HepG2 (cell line): ENCODE measurements around the gene MRPS18C. TPM values are rescaled to one million over a fixed set of nuclear protein-coding genes. Genes with fewer than 3 reads are reported as not detected.

Experiments used
- ATAC-seq: fragments of 200-7000 bp; cut with Tn5 transposase; 3 replicates; pipeline ENCODE4 v1.9.1; 2020; ENCODE audit warnings: mild to moderate bottlenecking, moderate library complexity
- BruUV-seq: library from RNA; stranded (reverse); fragments of 400-500 nt; replicated peaks from 2 replicates; lab custom pipeline; 2021; lab: Mats Ljungman, UMichigan
- CTCF ChIA-PET: fragments of 300-600 bp; formaldehyde crosslinking; extraction: SDS; loops from one replicate; lab custom pipeline; 2021; ENCODE audit warnings: low total read pairs, inconsistent platforms, low intra/inter-chr PET ratio; lab: Yijun Ruan, JAX
- POLR2A ChIA-PET: fragments of 350-600 bp; sonication (Branson Sonifier 250); formaldehyde crosslinking; loops from one replicate; lab custom pipeline; 2020; ENCODE audit warnings: antibody characterized with exemption, inconsistent platforms; lab: Yijun Ruan, JAX
- DNase-seq: peaks from one replicate; pipeline ENCODE4 v3.0.0-alpha.2; 2015; ENCODE audit warnings: low spot score
- FAIRE-seq: peaks from 3 replicates; lab custom pipeline; 2011; peaks lifted over from hg19 to GRCh38; lab: Jason Lieb, UNC
- H2AFZ ChIP-seq: one replicate; pipeline ENCODE4 v1.6.1; 2011; ENCODE audit warnings: low read length, inconsistent platforms
- H3K27ac ChIP-seq: fragments of 300-600 bp; 3 replicates; pipeline ENCODE4 v1.8.0; 2011; ENCODE audit warnings: mixed run types, mild to moderate bottlenecking, mixed read lengths, low read length, inconsistent platforms; ENCODE audit not compliant: insufficient read depth; ENCODE audit errors: extremely low read length
- H3K27me3 ChIP-seq, 2 experiments: fragments of 200-600 bp in 1 of 2; 2 replicates in 1 of 2; 3 replicates in 1 of 2; pipeline versions ENCODE4 v1.6.0 to v1.8.0; 2011; ENCODE audit warnings: low read length in 2 of 2, mild to moderate bottlenecking in 2 of 2, moderate library complexity in 2 of 2, inconsistent platforms in 1 of 2; ENCODE audit not compliant: insufficient read depth in 2 of 2, control insufficient read depth in 1 of 2
- H3K36me3 ChIP-seq, 2 experiments: fragments of 200-600 bp in 1 of 2; replicated peaks in 1 of 2; 2 replicates in 1 of 2; 3 replicates in 1 of 2; pipeline versions ENCODE4 v1.5.1 to v1.8.0; 2011; ENCODE audit warnings: low read length in 2 of 2, inconsistent platforms in 1 of 2; ENCODE audit not compliant: insufficient read depth in 2 of 2, control insufficient read depth in 1 of 2
- H3K4me1 ChIP-seq: 2 replicates; pipeline ENCODE4 v1.5.1; 2012; ENCODE audit warnings: low read length, inconsistent platforms; ENCODE audit not compliant: insufficient read depth
- H3K4me2 ChIP-seq: 2 replicates; pipeline ENCODE4 v1.6.0; 2011; ENCODE audit warnings: low read depth, low read length, inconsistent platforms
- H3K4me3 ChIP-seq, 3 experiments: fragments of 200-600 bp in 1 of 3; sonication (generic), shearing (Covaris generic) in 1 of 3; replicated peaks in 1 of 3; 2 replicates each; pipeline ENCODE4 v1.5.1; 2011 to 2016; ENCODE audit warnings: low read length in 3 of 3, inconsistent platforms in 2 of 3, low read depth in 2 of 3, mild to moderate bottlenecking in 2 of 3, control low read depth in 1 of 3, mixed read lengths in 1 of 3; ENCODE audit not compliant: insufficient read depth in 1 of 3
- H3K79me2 ChIP-seq: one replicate; pipeline ENCODE4 v1.6.1; 2011; ENCODE audit warnings: low read length, inconsistent platforms; ENCODE audit not compliant: insufficient read depth
- H3K9ac ChIP-seq: 2 replicates; pipeline ENCODE4 v1.6.0; 2011; ENCODE audit warnings: mild to moderate bottlenecking, low read depth, low read length, inconsistent platforms; ENCODE audit not compliant: insufficient read depth
- H3K9me3 ChIP-seq: 2 replicates; pipeline ENCODE4 v1.5.1; 2012; ENCODE audit warnings: mild to moderate bottlenecking, low read length
- H4K20me1 ChIP-seq: 2 replicates; pipeline ENCODE4 v1.6.0; 2011; ENCODE audit warnings: inconsistent platforms, mild to moderate bottlenecking, low read length, moderate library complexity; ENCODE audit not compliant: insufficient read depth
- ATF6 ChIP-seq: sonication (generic); formaldehyde crosslinking; conservative IDR thresholded peaks from 2 replicates; pipeline ENCODE4 v1.4.0; 2020; ENCODE audit warnings: missing genetic modification reagents
- ETV5 ChIP-seq: IDR thresholded peaks from 2 replicates; pipeline ENCODE4 v1.6.1; 2018; ENCODE audit warnings: missing biosample characterization, missing genetic modification reagents, inconsistent platforms, borderline replicate concordance
- HCFC1 ChIP-seq: fragments of 150-350 bp; IDR thresholded peaks from 2 replicates; pipeline ENCODE4 v1.6.1; 2014; ENCODE audit warnings: low read depth, low read length
- LBX2 ChIP-seq: sonication (generic); formaldehyde crosslinking; IDR thresholded peaks from 2 replicates; pipeline ENCODE4 v1.5.0; 2020; ENCODE audit warnings: missing genetic modification reagents, mild to moderate bottlenecking, borderline replicate concordance
- MAFF ChIP-seq: IDR thresholded peaks from 2 replicates; pipeline ENCODE4 v1.6.1; 2011; ENCODE audit warnings: low read depth, low read length, improper control_type of control experiment
- MXD3 ChIP-seq: IDR thresholded peaks from 2 replicates; pipeline ENCODE4 v1.6.1; 2016; ENCODE audit warnings: mild to moderate bottlenecking, missing biosample characterization, missing genetic modification reagents
- PHB2 ChIP-seq: fragments of 450-650 bp; IDR thresholded peaks from 2 replicates; pipeline ENCODE4 v1.6.1; 2018; ENCODE audit not compliant: partially characterized antibody
- ZBTB38 ChIP-seq: sonication (generic); formaldehyde crosslinking; IDR thresholded peaks from 2 replicates; pipeline ENCODE4 v1.5.1; 2020; ENCODE audit warnings: mild to moderate bottlenecking, missing genetic modification reagents
- ZBTB4 ChIP-seq: sonication (generic); formaldehyde crosslinking; IDR thresholded peaks from 2 replicates; pipeline ENCODE4 v1.4.0; 2020; ENCODE audit warnings: missing genetic modification reagents, mild to moderate bottlenecking, borderline replicate concordance
- ZFAT ChIP-seq: sonication (generic); formaldehyde crosslinking; conservative IDR thresholded peaks from 2 replicates; pipeline ENCODE4 v1.8.1; 2023; ENCODE audit warnings: missing genetic modification reagents, inconsistent platforms
- ZNF296 ChIP-seq: sonication (generic); formaldehyde crosslinking; conservative IDR thresholded peaks from 2 replicates; pipeline ENCODE4 v1.5.0; 2020; ENCODE audit warnings: mild to moderate bottlenecking, missing genetic modification reagents
- ZNF367 ChIP-seq: sonication (generic); formaldehyde crosslinking; IDR thresholded peaks from 2 replicates; pipeline ENCODE4 v1.4.0; 2020; ENCODE audit warnings: missing genetic modification reagents, borderline replicate concordance
- ZNF383 ChIP-seq: sonication (generic); formaldehyde crosslinking; IDR thresholded peaks from 2 replicates; pipeline ENCODE4 v1.4.0; 2020; ENCODE audit warnings: missing genetic modification reagents, mild to moderate bottlenecking, borderline replicate concordance
- ZNF503 ChIP-seq: sonication (generic); formaldehyde crosslinking; IDR thresholded peaks from 2 replicates; pipeline ENCODE4 v1.4.0; 2020; ENCODE audit warnings: missing genetic modification reagents
- WGBS: methylation state at CpG from one replicate; pipeline ENCODE4 v1.1.6; 2017; ENCODE audit warnings: low lambda C conversion rate; 5-methylcytosine and 5-hydroxymethylcytosine counted together
- in situ Hi-C: cut with HindIII; loops from 2 replicates; pipeline ENCODE4 v1.10.0; 2017; ENCODE audit warnings: low pct_unique_long_range_greater_than_20kb; ENCODE audit not compliant: extremely low pct_ligation_motif_present
- intact Hi-C: fragments of 100-400 bp; cut with micrococcal nuclease; formaldehyde crosslinking; loops from one replicate; pipeline ENCODE4 v1.10.0; 2022; ENCODE audit not compliant: unreplicated experiment
- polyA plus RNA-seq, 8 experiments: library from polyadenylated mRNA; depleted of rRNA in 3 of 8; stranded (reverse) in 7 of 8; unstranded in 1 of 8; fragments of >200 nt; fragmentation: Illumina TruSeq in 4 of 8; extraction: Trizol in 4 of 8; gene quantifications; 2 replicates each; pipeline versions ENCODE4 v1.2.1 to v1.2.3, GENCODE V29; 2011 to 2016; ENCODE audit warnings: low read depth in 4 of 8, missing spikeins in 1 of 8, mixed read lengths in 1 of 8; ENCODE audit not compliant: insufficient read depth in 1 of 8
- total RNA-seq, 5 experiments: library from RNA; depleted of rRNA; stranded (reverse); fragments of >200 nt; fragmentation: Illumina TruSeq; extraction: Trizol; gene quantifications; 2 replicates each; pipeline ENCODE4 v1.2.3, GENCODE V29; 2016; ENCODE audit warnings: low read depth in 1 of 5

The MRPS18C gene
- total and polyA plus RNA-seq, 2 of the 13 experiments (the other 11 are each of a cell fraction or from before 2014, with no cell fraction given) = 45.4 to 124 TPM

GRCh38 chr4:83484500-83485461, 28.9 kb downstream of the MRPS18C start, which contains the start of gene ABRAXAS1:
TSS of gene ABRAXAS1 (minus strand) at chr4:83485100. CDS start at chr4:83485072, 28 bp downstream.
- Histone ChIP-seq H3K9me3 (no peaks in the 10 kb centered on the region), H2AFZ (peak within 1 kb of the TSS; percentile 96), H3K79me2 (no peaks in the 10 kb centered on the region), H3K4me2 (peak within 1 kb of the TSS; percentile 91), H3K36me3 (peaks cover 0 to under 1% of the 10 kb centered on the region in 2 experiments; a peak in 1 of 5 replicates), H4K20me1 (no peaks in the 10 kb centered on the region), H3K9ac (peak within 1 kb of the TSS; percentile 80), H3K27ac (peak within 1 kb of the TSS; percentile 74), H3K27me3 (no peaks in the 10 kb centered on the region), H3K4me3 (peak within 1 kb of the TSS; percentile 62 to 78 (median 72)), H3K4me1 (peaks cover 37% of the 10 kb centered on the region)
- ATAC-seq (peak; percentile 93), DNase-seq (peak; percentile 91), FAIRE-seq (peak; percentile 56)
- no TSS peak for BruUV-seq
- in situ Hi-C loops (no loop called here), intact Hi-C loops (loop anchor here (1.0 to 5.0 kb wide), 4 partner anchors 29 to 200 kb away; partner anchors contain the start of genes COQ2, GPAT3 and HELQ)
- ChIA-PET CTCF (no interaction called here), POLR2A (interaction anchor here (3.2 kb wide), 1 partner anchor 29 kb away, joined by 12 read pairs; the partner anchor contains the start of genes HELQ and MRPS18C)
- 2% methylated on average over 49 of the region's 93 CpGs for WGBS
- TF ChIP-seq ZNF383 = no peak
- TF ChIP-seq ETV5 (CRISPR knock-in tag) = peak; percentile 41; the same call in 1 of the 2 replicates
- TF ChIP-seq PHB2 = no peak
- TF ChIP-seq ZNF296 (CRISPR knock-in tag) = no peak
- TF ChIP-seq ZFAT (CRISPR knock-in tag) = no peak
- TF ChIP-seq MXD3 (CRISPR knock-in tag) = peak; percentile 90
- TF ChIP-seq ZNF503 = 0 out of 2 replicates have a peak, but pooled peaks have one; percentile 19
- TF ChIP-seq HCFC1 = no peak
- peak; percentile 86 for TF ChIP-seq ZBTB38 (CRISPR knock-in tag)
- peak; percentile 83; the same call in 1 of the 2 replicates for TF ChIP-seq LBX2
- TF ChIP-seq ZBTB4 = no peak
- TF ChIP-seq ATF6 (CRISPR knock-in tag) = no peak
- TF ChIP-seq MAFF = no peak
- TF ChIP-seq ZNF367 = peak; percentile 34; the same call in 1 of the 2 replicates
